Trophoblast cell (in vitro differentiated cells and primary cell): ENCODE data around the gene TMEM208.

Experiments used
- DNase-seq, 2 donors: peaks; one replicate each; pipeline ENCODE4 v3.0.0-alpha.2; 2016
- H2AFZ ChIP-seq: 2 replicates; pipeline ENCODE4 v1.6.1; 2013; ENCODE audit warnings: low read length, moderate library complexity, mild to moderate bottlenecking; ENCODE audit not compliant: insufficient read depth, poor library complexity
- H2AK5ac ChIP-seq: 2 replicates; pipeline ENCODE4 v1.6.1; 2013; ENCODE audit warnings: mild to moderate bottlenecking, low read length
- H2BK120ac ChIP-seq: 2 replicates; pipeline ENCODE4 v1.6.1; 2013; ENCODE audit warnings: low read length, mild to moderate bottlenecking, moderate library complexity; ENCODE audit not compliant: insufficient read depth, poor library complexity
- H2BK12ac ChIP-seq: 2 replicates; pipeline ENCODE4 v1.6.1; 2013; ENCODE audit warnings: mild to moderate bottlenecking, low read length, moderate library complexity
- H2BK5ac ChIP-seq: 2 replicates; pipeline ENCODE4 v1.6.1; 2013; ENCODE audit warnings: low read length, low read depth, moderate library complexity, mild to moderate bottlenecking; ENCODE audit not compliant: poor library complexity
- H3K14ac ChIP-seq: 2 replicates; pipeline ENCODE4 v1.6.1; 2013; ENCODE audit warnings: mild to moderate bottlenecking, low read length
- H3K18ac ChIP-seq: 2 replicates; pipeline ENCODE4 v1.6.1; 2013; ENCODE audit warnings: mild to moderate bottlenecking, low read length
- H3K23ac ChIP-seq: 2 replicates; pipeline ENCODE4 v1.6.1; 2013; ENCODE audit warnings: low read length
- H3K27ac ChIP-seq: 2 replicates; pipeline ENCODE4 v1.5.1; 2013; ENCODE audit warnings: low read depth, mild to moderate bottlenecking, inconsistent platforms, low read length, moderate library complexity
- H3K27me3 ChIP-seq: 2 replicates; pipeline ENCODE4 v1.6.1; 2013; ENCODE audit warnings: inconsistent platforms, mild to moderate bottlenecking, low read length, moderate library complexity; ENCODE audit not compliant: insufficient read depth
- H3K36me3 ChIP-seq, 2 experiments: 1 replicate in 1 of 2; 2 replicates in 1 of 2; pipeline ENCODE4 v1.6.1; 2013; ENCODE audit warnings: low read length in 2 of 2, mild to moderate bottlenecking in 2 of 2, moderate library complexity in 1 of 2; ENCODE audit not compliant: insufficient read depth in 2 of 2, control insufficient read depth in 1 of 2
- H3K4ac ChIP-seq: 2 replicates; pipeline ENCODE4 v1.6.1; 2013; ENCODE audit warnings: low read depth, mild to moderate bottlenecking, low read length, moderate library complexity
- H3K4me1 ChIP-seq, 2 experiments: 1 replicate in 1 of 2; 2 replicates in 1 of 2; pipeline ENCODE4 v1.6.1; 2013; ENCODE audit warnings: low read length in 2 of 2, mild to moderate bottlenecking in 2 of 2, moderate library complexity in 1 of 2; ENCODE audit not compliant: insufficient read depth in 2 of 2, control insufficient read depth in 1 of 2
- H3K4me2 ChIP-seq: 2 replicates; pipeline ENCODE4 v1.6.1; 2013; ENCODE audit warnings: inconsistent platforms, mild to moderate bottlenecking, low read length, moderate library complexity
- H3K4me3 ChIP-seq: 2 replicates; pipeline ENCODE4 v1.5.1; 2013; ENCODE audit warnings: mild to moderate bottlenecking, low read depth, low read length, inconsistent platforms
- H3K79me1 ChIP-seq: one replicate; pipeline ENCODE4 v1.6.1; 2013; ENCODE audit warnings: low read length
- H3K79me2 ChIP-seq: 2 replicates; pipeline ENCODE4 v1.6.1; 2013; ENCODE audit warnings: low read length, mild to moderate bottlenecking; ENCODE audit not compliant: control insufficient read depth, insufficient read depth, poor library complexity
- H3K9ac ChIP-seq: 2 replicates; pipeline ENCODE4 v1.6.1; 2013; ENCODE audit warnings: mild to moderate bottlenecking, low read length
- H3K9me3 ChIP-seq: 2 replicates; pipeline ENCODE4 v1.6.1; 2013; ENCODE audit warnings: low read depth, mild to moderate bottlenecking, control low read depth, inconsistent platforms, low read length; ENCODE audit not compliant: insufficient read depth
- H4K12ac ChIP-seq: 2 replicates; pipeline ENCODE4 v1.6.1; 2013; ENCODE audit warnings: low read depth, mild to moderate bottlenecking, low read length, moderate library complexity
- H4K8ac ChIP-seq: 2 replicates; pipeline ENCODE4 v1.6.1; 2013; ENCODE audit warnings: low read depth, mild to moderate bottlenecking, low read length, moderate library complexity
- H4K91ac ChIP-seq: one replicate; pipeline ENCODE4 v1.6.1; 2013; ENCODE audit warnings: low read depth, mild to moderate bottlenecking, low read length, moderate library complexity
- WGBS: extraction: QIAGEN DNeasy Blood & Tissue Kit; methylation state at CpG from one replicate; pipeline ENCODE4 v1.1.7; 2013; ENCODE audit warnings: missing lambda C conversion rate; ENCODE audit not compliant: insufficient read length, insufficient coverage; ENCODE audit errors: extremely low coverage; 5-methylcytosine and 5-hydroxymethylcytosine counted together

The TMEM208 gene

DNA sequence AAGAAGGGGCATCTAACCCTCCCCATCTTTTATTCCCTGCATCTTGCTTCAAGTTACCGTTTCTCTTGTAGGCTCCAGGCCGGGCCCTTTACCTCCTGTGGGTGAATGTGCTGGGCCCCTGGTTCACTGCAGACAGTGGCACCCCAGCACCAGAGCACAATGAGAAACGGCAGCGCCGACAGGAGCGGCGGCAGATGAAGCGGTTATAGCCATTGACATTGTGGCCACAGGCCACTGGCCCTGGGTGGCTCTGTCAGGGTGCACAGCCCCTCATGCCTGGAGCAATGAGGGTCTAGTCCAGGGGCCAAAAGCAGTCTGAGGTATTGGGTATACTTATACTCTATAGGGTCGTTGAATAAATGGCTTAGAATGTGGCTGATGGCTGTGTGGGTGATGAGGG lies 2.0 kb downstream of the TMEM208 start:
- Histone ChIP-seq H2AFZ (no peak overlapping the region), H2BK120ac (no peak overlapping the region), H4K12ac (no peak overlapping the region), H3K23ac (no peak overlapping the region), H3K4ac (no peak overlapping the region), H4K91ac (no peak overlapping the region), H3K27me3 (no peaks in the 10 kb centered on the region), H3K14ac (no peak overlapping the region), H3K79me1 (peaks cover 8% of the 10 kb centered on the region), H2AK5ac (no peak overlapping the region), H2BK5ac (no peak overlapping the region), H3K4me3 (no peak overlapping the region), H3K36me3 (peaks cover 44% of the 10 kb centered on the region in 2 experiments), H3K4me1 (peaks cover 12% of the 10 kb centered on the region in 2 experiments), H3K4me2 (no peak overlapping the region), H3K9ac (no peak overlapping the region), H2BK12ac (no peak overlapping the region), H3K79me2 (peaks cover 9% of the 10 kb centered on the region), H3K18ac (no peak overlapping the region), H3K9me3 (no peaks in the 10 kb centered on the region), H4K8ac (no peak overlapping the region), H3K27ac (no peak overlapping the region)
- WGBS = no CpG with 5 or more reads among the region's 9 CpGs
- DNase-seq = no peak

DNA sequence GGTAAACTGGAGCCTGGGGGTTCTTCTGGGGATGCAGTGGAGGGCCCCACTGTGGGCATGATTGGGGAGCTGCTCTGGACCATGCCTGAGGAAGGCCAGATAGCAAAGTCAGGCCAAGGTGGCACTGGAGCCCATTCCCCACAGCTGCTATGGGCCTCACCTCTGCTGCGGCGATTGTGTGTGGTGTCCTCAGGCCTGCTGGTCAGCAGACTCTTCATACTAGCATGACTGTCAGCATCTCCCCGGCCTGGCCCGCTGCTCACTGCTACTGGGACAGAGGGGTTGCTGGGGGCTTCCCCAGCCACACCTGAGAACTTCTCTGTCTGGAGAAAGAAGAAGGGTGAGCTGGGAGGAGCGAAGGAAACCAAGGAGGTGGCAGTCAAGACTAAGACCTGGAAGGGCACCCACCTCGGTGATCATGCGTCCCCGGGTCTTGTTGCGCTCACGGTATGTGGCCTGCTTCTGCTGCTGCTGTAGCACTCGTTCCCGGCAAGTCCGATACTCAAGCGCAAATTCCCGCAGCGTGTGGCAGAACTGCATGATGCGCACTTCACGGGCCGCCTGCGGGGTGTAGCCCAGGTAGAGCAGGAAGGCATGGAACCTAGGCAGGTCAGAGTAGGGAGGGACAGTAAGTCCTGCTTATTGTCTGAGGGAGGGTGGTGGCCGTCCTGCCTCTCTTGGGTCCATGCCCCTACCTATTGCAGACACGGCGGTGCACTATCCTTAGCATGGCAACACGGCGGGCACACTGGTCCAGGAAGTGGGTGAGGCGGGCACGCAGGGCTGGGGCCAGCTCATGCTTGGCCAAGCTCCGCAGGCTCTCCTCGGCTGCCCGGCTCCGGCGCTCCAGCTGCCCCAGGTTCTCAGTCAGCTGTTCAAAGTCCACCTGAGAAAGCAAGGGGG lies 3.2 kb downstream of the TMEM208 start:
- H3K79me2 ChIP-seq = peaks cover 9% of the 10 kb centered on the region
- no peaks in the 10 kb centered on the region for H3K27me3 ChIP-seq
- no peak overlapping the region for H3K4ac ChIP-seq
- no peak overlapping the region for H2AFZ ChIP-seq
- DNase-seq = no peak
- H3K9ac ChIP-seq = no peak overlapping the region
- H3K18ac ChIP-seq = no peak overlapping the region
- H4K12ac ChIP-seq = no peak overlapping the region
- no CpG with 5 or more reads among the region's 32 CpGs for WGBS
- no peak overlapping the region for H3K4me3 ChIP-seq
- H3K36me3 ChIP-seq = peaks cover 48% of the 10 kb centered on the region in 2 experiments
- H3K4me1 ChIP-seq = peaks cover 10 to 12% of the 10 kb centered on the region in 2 experiments
- no peak overlapping the region for H4K91ac ChIP-seq
- no peak overlapping the region for H2BK12ac ChIP-seq
- no peak overlapping the region for H2AK5ac ChIP-seq
- no peak overlapping the region for H3K14ac ChIP-seq
- no peak overlapping the region for H2BK5ac ChIP-seq
- H3K23ac ChIP-seq = no peak overlapping the region
- no peak overlapping the region for H3K4me2 ChIP-seq
- H3K79me1 ChIP-seq = peaks cover 8% of the 10 kb centered on the region
- no peak overlapping the region for H3K27ac ChIP-seq
- H3K9me3 ChIP-seq = no peaks in the 10 kb centered on the region
- no peak overlapping the region for H2BK120ac ChIP-seq
- no peak overlapping the region for H4K8ac ChIP-seq

DNA sequence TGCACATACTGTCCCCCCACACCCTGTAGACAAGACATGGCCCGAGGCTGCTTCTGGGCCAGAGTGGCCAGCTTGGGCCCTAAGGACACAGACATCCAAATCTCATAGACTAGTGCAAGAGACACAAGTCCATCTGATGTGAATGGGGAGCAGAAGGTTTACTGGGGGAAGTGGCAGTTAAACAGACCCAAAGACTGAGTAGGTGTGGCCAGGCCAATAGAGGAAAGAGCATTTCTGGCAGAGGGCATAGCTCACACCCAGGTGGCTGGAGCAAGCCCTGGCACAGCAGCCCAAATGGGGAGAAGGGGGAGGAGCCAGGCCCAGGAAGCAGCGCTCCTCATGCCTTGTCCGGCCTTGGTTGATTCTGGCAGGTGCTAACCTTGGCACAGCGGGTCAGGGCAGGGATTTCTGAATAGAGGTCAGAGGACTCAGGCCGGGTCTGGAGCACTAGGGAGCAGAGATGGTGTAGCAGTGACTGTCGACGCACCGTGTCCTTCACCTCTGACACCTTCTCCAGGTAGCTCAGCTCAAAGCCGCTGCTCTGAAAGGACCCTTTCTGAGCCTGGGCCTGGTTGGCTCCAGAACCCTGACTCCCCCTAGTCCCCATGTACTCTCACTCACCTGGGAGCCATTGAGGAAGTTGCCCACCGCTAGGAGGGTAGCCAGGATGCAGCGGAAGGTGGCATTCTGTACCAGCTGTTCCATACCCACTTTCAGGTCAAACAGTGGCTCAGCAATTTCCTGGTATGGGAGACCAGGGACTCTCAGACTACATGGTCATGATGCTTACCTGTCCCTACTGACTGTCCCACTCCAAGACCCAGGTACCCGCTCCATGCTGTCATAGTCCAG lies 4.1 kb downstream of the TMEM208 start:
- WGBS = no CpG with 5 or more reads among the region's 12 CpGs

DNA sequence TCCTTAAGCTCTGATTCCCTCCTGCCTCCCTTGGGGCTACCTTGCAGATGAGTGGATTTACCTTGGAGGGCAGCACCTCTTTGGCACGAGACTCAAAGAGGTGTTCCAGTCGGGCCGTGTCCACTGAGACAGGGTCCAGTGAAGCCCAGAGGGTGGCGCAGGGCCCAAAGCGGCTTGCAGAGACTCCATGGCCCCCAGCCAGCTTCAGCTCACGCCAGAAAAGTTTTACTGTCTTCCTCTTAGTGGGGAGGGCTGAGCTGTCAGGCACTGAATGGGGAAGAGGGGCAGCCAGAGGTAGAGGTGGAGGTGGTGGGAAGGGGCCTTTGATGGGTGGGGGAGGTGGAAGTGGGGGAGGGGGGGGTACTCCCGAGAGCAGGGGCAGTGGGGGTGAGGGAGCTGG lies 6.7 kb downstream of the TMEM208 start:
- Histone ChIP-seq H4K12ac (no peak overlapping the region), H3K18ac (no peak overlapping the region), H2BK12ac (no peak overlapping the region), H3K9me3 (no peaks in the 10 kb centered on the region), H2BK5ac (no peak overlapping the region), H2AFZ (no peak overlapping the region), H2AK5ac (no peak overlapping the region), H4K91ac (no peak overlapping the region), H3K36me3 (peaks cover 64 to 66% of the 10 kb centered on the region in 2 experiments), H3K4ac (no peak overlapping the region), H3K4me1 (no peaks in the 10 kb centered on the region), H3K27me3 (no peaks in the 10 kb centered on the region), H3K4me2 (no peak overlapping the region), H3K14ac (no peak overlapping the region), H2BK120ac (no peak overlapping the region), H3K79me1 (no peaks in the 10 kb centered on the region), H4K8ac (no peak overlapping the region), H3K9ac (no peak overlapping the region), H3K27ac (no peak overlapping the region), H3K23ac (no peak overlapping the region), H3K79me2 (no peaks in the 10 kb centered on the region), H3K4me3 (no peak overlapping the region)
- no peak for DNase-seq
- no CpG with 5 or more reads among the region's 7 CpGs for WGBS

More for the DNA sequence above, 4.1 kb downstream of the TMEM208 start:
- no peak overlapping the region for H3K27ac ChIP-seq
- H4K8ac ChIP-seq = no peak overlapping the region
- peaks cover 51 to 54% of the 10 kb centered on the region in 2 experiments for H3K36me3 ChIP-seq
- no peak overlapping the region for H3K4me2 ChIP-seq
- no peak overlapping the region for H2AFZ ChIP-seq
- H3K79me1 ChIP-seq = peaks cover 8% of the 10 kb centered on the region
- DNase-seq = no peak
- H3K79me2 ChIP-seq = peaks cover 9% of the 10 kb centered on the region
- no peak overlapping the region for H3K4ac ChIP-seq
- no peaks in the 10 kb centered on the region for H3K27me3 ChIP-seq
- no peak overlapping the region for H3K4me3 ChIP-seq
- H3K14ac ChIP-seq = no peak overlapping the region
- H3K18ac ChIP-seq = no peak overlapping the region
- no peak overlapping the region for H3K23ac ChIP-seq
- no peak overlapping the region for H4K12ac ChIP-seq
- no peak overlapping the region for H2BK120ac ChIP-seq
- H2AK5ac ChIP-seq = no peak overlapping the region
- H4K91ac ChIP-seq = no peak overlapping the region
- no peak overlapping the region for H2BK5ac ChIP-seq
- no peak overlapping the region for H3K9ac ChIP-seq
- no peak overlapping the region for H2BK12ac ChIP-seq
- H3K9me3 ChIP-seq = no peaks in the 10 kb centered on the region
- peaks cover 10 to 12% of the 10 kb centered on the region in 2 experiments for H3K4me1 ChIP-seq
